Hair follicular keratinocyte (primary cell): ENCODE measurements around the gene TPI1. TPM values are rescaled to one million over a fixed set of nuclear protein-coding genes. Genes with fewer than 3 reads are reported as not detected.

ENCODE experiments used
- total RNA-seq: library from RNA; depleted of rRNA; stranded (reverse); fragments of >200 nt; gene quantifications from 2 replicates; pipeline ENCODE4 v1.2.3, GENCODE V29; 2015

Gene TPI1
- total RNA-seq = 989 and 1,326 TPM in 2 replicates

GRCh38 chr12:6867413-6868210 is at the start of gene TPI1:
TSS of gene TPI1 (plus strand) at chr12:6867531. CDS start at chr12:6867567, 36 bp downstream.

GRCh38 chr12:6821591-6822425 is 45.5 kb upstream of the TPI1 start, which contains the start of gene GPR162:
TSS of gene GPR162 (plus strand) at chr12:6821821. CDS start at chr12:6823899, 2,078 bp downstream.

GRCh38 chr12:6827982-6828780 is 39.1 kb upstream of the TPI1 start, which contains the start of gene P3H3:
TSS of gene P3H3 (plus strand) at chr12:6828407. CDS start at chr12:6828441, 34 bp downstream.

GRCh38 chr12:6840761-6841515 is 26.4 kb upstream of the TPI1 start, which contains the start of gene GNB3:
TSS of gene GNB3 (plus strand) at chr12:6840925. CDS start at chr12:6841288, 363 bp downstream.

GRCh38 chr12:6851153-6851920 is 16.0 kb upstream of the TPI1 start, which contains the start of gene CDCA3:
TSS of gene CDCA3 (minus strand) at chr12:6851286. CDS start at chr12:6850952, 334 bp downstream.

GRCh38 chr12:6851921-6852650 is 15.2 kb upstream of the TPI1 start, which contains the start of gene USP5:
TSS of gene USP5 (plus strand) at chr12:6852150. CDS start at chr12:6852180, 30 bp downstream.

GRCh38 chr12:6873094-6874014 is 6.0 kb downstream of the TPI1 start, which contains the start of gene SPSB2:
TSS of gene SPSB2 (minus strand) at chr12:6873303. CDS start at chr12:6872901, 402 bp downstream.

GRCh38 chr12:6904280-6905276 is 37.2 kb downstream of the TPI1 start, which contains the start of gene LRRC23:
TSS of gene LRRC23 (plus strand) at chr12:6904822. CDS start at chr12:6905634, 812 bp downstream.

GRCh38 chr12:6914246-6914946 is 47.1 kb downstream of the TPI1 start, which contains the start of gene ENO2:
TSS of gene ENO2 (plus strand) at chr12:6914580. CDS start at chr12:6915833, 1,253 bp downstream.

Other genes with a start within 250 kb of the TPI1 start
- 15.7 and 17.6 TPM in 2 replicates for gene LPAR5, start 231.6 kb upstream of the TPI1 start, total RNA-seq
- gene ACRBP, start 220.1 kb upstream of the TPI1 start, total RNA-seq = 0.16 TPM in 1 of 2 replicates, not detected in the other
- gene ING4, start 204.4 kb upstream of the TPI1 start, total RNA-seq = 12.8 and 22.3 TPM in 2 replicates
- 11.6 and 14.3 TPM in 2 replicates for gene ZNF384, start 178.2 kb upstream of the TPI1 start, total RNA-seq
- gene PIANP, start 166.7 kb upstream of the TPI1 start, total RNA-seq = not detected in 2 replicates
- 78.2 and 94.5 TPM in 2 replicates for gene COPS7A, start 143.5 kb upstream of the TPI1 start, total RNA-seq
- 359 and 402 TPM in 2 replicates for gene MLF2, start 114.4 kb upstream of the TPI1 start, total RNA-seq
- gene PTMS, start 101.2 kb upstream of the TPI1 start, total RNA-seq = 102 and 124 TPM in 2 replicates
- 0.08 TPM in 1 of 2 replicates, not detected in the other for gene LAG3, start 95.0 kb upstream of the TPI1 start, total RNA-seq
- not detected in 2 replicates for gene CD4, start 78.0 kb upstream of the TPI1 start, total RNA-seq
- gene GPR162, start 45.7 kb upstream of the TPI1 start, total RNA-seq = not detected in 2 replicates
- gene P3H3, start 39.1 kb upstream of the TPI1 start, total RNA-seq = 10.6 and 15.9 TPM in 2 replicates
- 0.47 and 0.49 TPM in 2 replicates for gene GNB3, start 26.6 kb upstream of the TPI1 start, total RNA-seq
- 16.6 and 52.9 TPM in 2 replicates for gene CDCA3, start 16.2 kb upstream of the TPI1 start, total RNA-seq
- 62.9 and 69.8 TPM in 2 replicates for gene USP5, start 15.4 kb upstream of the TPI1 start, total RNA-seq
- gene SPSB2, start 5.8 kb downstream of the TPI1 start, total RNA-seq = 12.8 and 13.2 TPM in 2 replicates
- 4.1 and 6.2 TPM in 2 replicates for gene LRRC23, start 37.3 kb downstream of the TPI1 start, total RNA-seq
- 0.68 and 2.1 TPM in 2 replicates for gene ENO2, start 47.0 kb downstream of the TPI1 start, total RNA-seq
- 8.4 and 17.5 TPM in 2 replicates for gene ATN1, start 60.4 kb downstream of the TPI1 start, total RNA-seq
- not detected in 2 replicates for gene RNU7-1, start 76.3 kb downstream of the TPI1 start, total RNA-seq
- 146 and 147 TPM in 2 replicates for gene C12orf57, start 76.5 kb downstream of the TPI1 start, total RNA-seq
- 20.9 and 24.3 TPM in 2 replicates for gene PTPN6, start 83.8 kb downstream of the TPI1 start, total RNA-seq
- 300 and 356 TPM in 2 replicates for gene PHB2, start 103.1 kb downstream of the TPI1 start, total RNA-seq
- 87.1 and 114 TPM in 2 replicates for gene EMG1, start 103.4 kb downstream of the TPI1 start, total RNA-seq
- gene LPCAT3, start 150.9 kb downstream of the TPI1 start, total RNA-seq = 17.3 and 32.2 TPM in 2 replicates
- gene C1S, start 193.2 kb downstream of the TPI1 start, total RNA-seq = 1.9 and 6.0 TPM in 2 replicates
- gene C1R, start 224.9 kb downstream of the TPI1 start, total RNA-seq = 11.9 and 12.6 TPM in 2 replicates
- 19.4 and 29.4 TPM in 2 replicates for gene C1RL, start 241.7 kb downstream of the TPI1 start, total RNA-seq